CD4-positive, alpha-beta T cell (primary cell): ENCODE results near the gene TLCD5. TPM values are rescaled to one million over a fixed set of nuclear protein-coding genes. Genes with fewer than 3 reads are reported as not detected.

ENCODE experiments used
- ATAC-seq: fragments of 200-7000 bp; cut with Tn5 transposase; one replicate; pipeline ENCODE4 v1.10.0; 2022; ENCODE audit warnings: mild to moderate bottlenecking; ENCODE audit not compliant: poor library complexity
- CTCF ChIA-PET: fragments of 350-600 bp; sonication (Branson Sonifier 250); formaldehyde crosslinking; loops from one replicate; lab custom pipeline; 2021; ENCODE audit warnings: antibody characterized with exemption, inconsistent platforms; lab: Charles Lee
- POLR2A ChIA-PET: fragments of 350-600 bp; sonication (Branson Sonifier 250); formaldehyde crosslinking; loops from one replicate; lab custom pipeline; 2021; ENCODE audit warnings: antibody characterized with exemption, inconsistent platforms; lab: Charles Lee
- DNase-seq, 14 experiments: peaks; one replicate each; pipeline ENCODE4 v3.0.0-alpha.2; 2013 to 2020; ENCODE audit warnings: mixed read lengths in 2 of 14
- H3K27ac ChIP-seq, 2 donors: one replicate each; pipeline versions ENCODE4 v1.5.1 to v1.7.0; 2013; ENCODE audit warnings: low read length in 2 of 2, low read depth in 1 of 2, mild to moderate bottlenecking in 1 of 2
- H3K27me3 ChIP-seq, 2 experiments: 1 replicate in 1 of 2; 2 replicates in 1 of 2; pipeline versions ENCODE4 v1.6.1 to v1.7.0; 2013; ENCODE audit warnings: low read length in 2 of 2, control low read depth in 1 of 2, mild to moderate bottlenecking in 1 of 2, moderate library complexity in 1 of 2; ENCODE audit not compliant: insufficient read depth in 2 of 2, control insufficient read depth in 1 of 2
- H3K36me3 ChIP-seq: one replicate; pipeline ENCODE4 v1.6.1; 2013; ENCODE audit warnings: low read length, control low read depth; ENCODE audit not compliant: insufficient read depth
- H3K4me1 ChIP-seq: one replicate; pipeline ENCODE4 v1.6.1; 2013; ENCODE audit warnings: low read length, control low read depth; ENCODE audit not compliant: insufficient read depth
- H3K4me3 ChIP-seq: one replicate; pipeline ENCODE4 v1.5.1; 2013; ENCODE audit warnings: mild to moderate bottlenecking, low read length, moderate library complexity
- H3K9me3 ChIP-seq, 2 experiments: 1 replicate in 1 of 2; 2 replicates in 1 of 2; pipeline versions ENCODE4 v1.6.1 to v1.7.0; 2013; ENCODE audit warnings: low read length in 2 of 2, mild to moderate bottlenecking in 2 of 2, control low read depth in 1 of 2, moderate library complexity in 1 of 2; ENCODE audit not compliant: control insufficient read depth in 1 of 2, insufficient read depth in 1 of 2
- H3K27ac Mint-ChIP-seq: one replicate; pipeline ENCODE4 v1.8.0; 2020; ENCODE audit warnings: mixed read lengths
- H3K27me3 Mint-ChIP-seq: one replicate; pipeline ENCODE4 v1.8.0; 2021; ENCODE audit warnings: mixed read lengths
- H3K36me3 Mint-ChIP-seq: one replicate; pipeline ENCODE4 v1.8.0; 2021; ENCODE audit warnings: low read depth, mixed read lengths
- H3K4me1 Mint-ChIP-seq: one replicate; pipeline ENCODE4 v1.8.0; 2021; ENCODE audit warnings: low read depth, mixed read lengths
- H3K4me3 Mint-ChIP-seq: one replicate; pipeline ENCODE4 v1.8.0; 2020; ENCODE audit warnings: mild to moderate bottlenecking, mixed read lengths
- H3K9me3 Mint-ChIP-seq: one replicate; pipeline ENCODE4 v1.8.0; 2020; ENCODE audit warnings: mixed read lengths
- CTCF ChIP-seq: fragments of 200-600 bp; IDR thresholded peaks from one replicate; pipeline ENCODE4 v1.8.0; 2022; ENCODE audit warnings: antibody characterized with exemption, mild to moderate bottlenecking
- intact Hi-C, 2 experiments: fragments of 100-400 bp; cut with DNase I in 1 of 2; cut with micrococcal nuclease in 1 of 2; formaldehyde crosslinking; loops; one replicate each; pipeline versions ENCODE4 v1.15.1 to v1.9.0; 2023 to 2025; cut with DNase I, micrococcal nuclease
- total RNA-seq, 174 experiments: library from RNA in 2 of 174; stranded (reverse) in 2 of 174; gene quantifications; one replicate each; pipeline ENCODE4 v1.2.3 and lab custom pipeline; 2021 to 2026

Gene TLCD5
- total RNA-seq, 2 experiments from 2014 or later: not detected

GRCh38 chr11:120326228-120326627 lies 1.1 kb downstream of the TLCD5 start:
- ATAC-seq (no peak), DNase-seq (no peak)
- peaks cover 9% of the 10 kb centered on the region for H3K4me1 ChIP-seq
- Mint-ChIP-seq H3K27me3 (peaks cover 86% of the 10 kb centered on the region), H3K27ac (no peak overlapping the region), H3K4me3 (peak overlapping the region; percentile 54), H3K4me1 (peaks cover 25% of the 10 kb centered on the region), H3K9me3 (no peaks in the 10 kb centered on the region), H3K36me3 (no peaks in the 10 kb centered on the region)
- no peak overlapping the region for H3K27ac ChIP-seq
- H3K4me3 ChIP-seq: no peak overlapping the region
- intact Hi-C loops: no loop called here
- peaks cover 46 to 67% of the 10 kb centered on the region in 2 experiments for H3K27me3 ChIP-seq
- no peaks in the 10 kb centered on the region for H3K36me3 ChIP-seq
- no peaks in the 10 kb centered on the region for H3K9me3 ChIP-seq
- CTCF ChIA-PET: no interaction called here
- POLR2A ChIA-PET: no interaction called here
- no peak for TF ChIP-seq CTCF

GRCh38 chr11:120326845-120327281 lies 1.8 kb downstream of the TLCD5 start:
- POLR2A ChIA-PET: no interaction called here
- Mint-ChIP-seq H3K27me3 (peaks cover 89% of the 10 kb centered on the region), H3K4me3 (peak overlapping the region; percentile 56), H3K27ac (no peak overlapping the region), H3K4me1 (peaks cover 25% of the 10 kb centered on the region), H3K36me3 (no peaks in the 10 kb centered on the region), H3K9me3 (no peaks in the 10 kb centered on the region)
- Histone ChIP-seq H3K9me3 (no peaks in the 10 kb centered on the region), H3K27ac (no peak overlapping the region), H3K27me3 (peaks cover 46 to 72% of the 10 kb centered on the region in 2 experiments), H3K4me3 (no peak overlapping the region), H3K36me3 (no peaks in the 10 kb centered on the region), H3K4me1 (peaks cover 9% of the 10 kb centered on the region)
- intact Hi-C loops: no loop called here
- no peak for ATAC-seq
- DNase-seq: peak in 3 of 14 experiments; percentile 32 to 35 (median 33)
- CTCF ChIA-PET: no interaction called here
- no peak for TF ChIP-seq CTCF

- ATAC-seq: no peak
- intact Hi-C loops: no loop called here
- H3K9me3 Mint-ChIP-seq: no peaks in the 10 kb centered on the region
- H3K27ac Mint-ChIP-seq: no peak overlapping the region
- CTCF ChIA-PET: no interaction called here
- H3K27me3 ChIP-seq: peaks cover 42 to 71% of the 10 kb centered on the region in 2 experiments
- no peak overlapping the region for H3K4me3 ChIP-seq
- DNase-seq: no peak
- H3K9me3 ChIP-seq: no peaks in the 10 kb centered on the region
- no peak overlapping the region for H3K4me3 Mint-ChIP-seq
- peaks cover 25% of the 10 kb centered on the region for H3K4me1 Mint-ChIP-seq
- TF ChIP-seq CTCF: no peak
- POLR2A ChIA-PET: no interaction called here
- H3K4me1 ChIP-seq: peaks cover 9% of the 10 kb centered on the region
- H3K36me3 Mint-ChIP-seq: no peaks in the 10 kb centered on the region
- peaks cover 87% of the 10 kb centered on the region for H3K27me3 Mint-ChIP-seq
- H3K27ac ChIP-seq: no peak overlapping the region
- H3K36me3 ChIP-seq: no peaks in the 10 kb centered on the region
Measured at GRCh38 chr11:120327311-120327710, 2.2 kb downstream of the TLCD5 start.
